DOHH2 (cell line): ENCODE data around the gene UPF1.

ENCODE experiments used
- EZH2phosphoT487 ChIP-seq: fragments of 200-600 bp; sonication (generic); IDR thresholded peaks from 2 replicates; pipeline ENCODE4 v1.6.1; 2017; ENCODE audit warnings: borderline replicate concordance, mild to moderate bottlenecking, antibody characterized with exemption, low read length, moderate library complexity, mixed read lengths
- TF ChIP-seq, protein P1 (sequence below): fragments of 200-600 bp; sonication (generic); IDR thresholded peaks from one replicate; pipeline ENCODE4 v1.5.1; 2014; ENCODE audit warnings: antibody characterized with exemption, mild to moderate bottlenecking, low read depth, low read length; ENCODE audit not compliant: poor library complexity, severe bottlenecking

DNA sequence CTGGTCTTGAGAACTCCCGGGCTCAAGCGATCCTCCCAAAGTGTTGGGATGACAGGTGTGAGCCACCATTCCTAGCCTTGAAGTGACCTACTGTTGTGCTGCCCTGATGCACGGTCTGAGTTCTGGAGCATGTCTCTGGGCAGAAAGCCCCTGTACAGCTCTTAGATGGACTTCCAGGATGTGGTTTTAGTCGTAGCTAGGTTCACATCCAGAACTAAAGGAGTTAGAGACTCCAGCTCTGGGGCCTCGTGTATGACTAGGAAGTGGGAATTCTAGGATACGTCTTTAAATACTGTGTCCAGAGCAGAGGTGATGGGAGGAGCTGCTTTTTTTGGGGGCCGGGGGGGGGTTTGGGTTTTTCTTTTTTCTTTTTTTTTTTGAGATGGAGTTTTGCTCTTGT is 12.2 kb downstream of the UPF1 start:
- TF ChIP-seq, protein P1, sequence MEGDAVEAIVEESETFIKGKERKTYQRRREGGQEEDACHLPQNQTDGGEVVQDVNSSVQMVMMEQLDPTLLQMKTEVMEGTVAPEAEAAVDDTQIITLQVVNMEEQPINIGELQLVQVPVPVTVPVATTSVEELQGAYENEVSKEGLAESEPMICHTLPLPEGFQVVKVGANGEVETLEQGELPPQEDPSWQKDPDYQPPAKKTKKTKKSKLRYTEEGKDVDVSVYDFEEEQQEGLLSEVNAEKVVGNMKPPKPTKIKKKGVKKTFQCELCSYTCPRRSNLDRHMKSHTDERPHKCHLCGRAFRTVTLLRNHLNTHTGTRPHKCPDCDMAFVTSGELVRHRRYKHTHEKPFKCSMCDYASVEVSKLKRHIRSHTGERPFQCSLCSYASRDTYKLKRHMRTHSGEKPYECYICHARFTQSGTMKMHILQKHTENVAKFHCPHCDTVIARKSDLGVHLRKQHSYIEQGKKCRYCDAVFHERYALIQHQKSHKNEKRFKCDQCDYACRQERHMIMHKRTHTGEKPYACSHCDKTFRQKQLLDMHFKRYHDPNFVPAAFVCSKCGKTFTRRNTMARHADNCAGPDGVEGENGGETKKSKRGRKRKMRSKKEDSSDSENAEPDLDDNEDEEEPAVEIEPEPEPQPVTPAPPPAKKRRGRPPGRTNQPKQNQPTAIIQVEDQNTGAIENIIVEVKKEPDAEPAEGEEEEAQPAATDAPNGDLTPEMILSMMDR = no peak
- no peak for TF ChIP-seq EZH2phosphoT487
